ENCODE measurements around the gene SLC38A8. TPM values are rescaled to one million over a fixed set of nuclear protein-coding genes. Genes with fewer than 3 reads are reported as not detected.

Gene SLC38A8
- polyA plus RNA-seq, 1 experiment, result not detected

DNA sequence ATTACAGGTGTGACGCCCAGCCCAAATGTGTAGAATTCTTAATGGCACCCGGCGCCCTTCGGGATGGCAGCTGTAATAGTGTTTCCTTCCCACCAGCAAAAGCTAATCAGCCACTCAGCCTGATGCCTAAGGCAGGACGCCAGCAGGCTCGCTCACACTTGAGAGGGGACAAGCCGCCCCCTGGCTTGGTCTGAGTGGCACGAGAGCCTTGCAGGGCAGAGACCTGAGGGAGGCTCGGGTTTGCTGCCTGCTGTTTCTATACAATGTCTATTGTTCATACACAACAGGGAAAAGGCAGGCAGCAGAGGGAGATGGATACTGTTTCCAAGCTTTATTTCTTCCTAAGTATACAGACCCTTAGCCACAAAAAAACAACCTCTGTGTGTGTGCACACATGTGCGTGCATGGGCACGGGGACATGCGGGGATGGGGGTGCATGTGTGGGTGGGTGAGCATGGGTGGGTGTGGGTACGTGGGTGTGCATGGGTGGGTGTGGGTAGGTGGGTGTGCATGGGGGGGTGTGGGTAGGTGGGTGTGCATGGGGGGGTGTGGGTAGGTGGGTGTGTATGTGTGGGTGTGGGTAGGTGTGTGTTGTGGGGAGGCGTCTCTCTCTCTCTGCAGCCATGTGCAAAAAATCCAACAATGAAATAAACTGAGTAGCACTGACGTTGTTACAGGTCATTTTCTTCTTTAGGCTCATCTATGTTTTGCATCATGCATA is 10.0 kb downstream of the SLC38A8 start:
- Histone ChIP-seq H3K4me3 (ENCODE audit: low read depth, low read length) (no peak overlapping the region), H3K27me3 (ENCODE audit: control insufficient read depth, insufficient read depth, low read length) (peaks cover 36% of the 10 kb centered on the region), H3K27ac (ENCODE audit: low read depth, low read length) (no peak overlapping the region), H3K9me3 (ENCODE audit: control insufficient read depth, insufficient read depth, low read length) (peaks cover 10% of the 10 kb centered on the region)
- DNase-seq (ENCODE audit: low read depth, low spot score), result no peak
- TF ChIP-seq, protein P1, sequence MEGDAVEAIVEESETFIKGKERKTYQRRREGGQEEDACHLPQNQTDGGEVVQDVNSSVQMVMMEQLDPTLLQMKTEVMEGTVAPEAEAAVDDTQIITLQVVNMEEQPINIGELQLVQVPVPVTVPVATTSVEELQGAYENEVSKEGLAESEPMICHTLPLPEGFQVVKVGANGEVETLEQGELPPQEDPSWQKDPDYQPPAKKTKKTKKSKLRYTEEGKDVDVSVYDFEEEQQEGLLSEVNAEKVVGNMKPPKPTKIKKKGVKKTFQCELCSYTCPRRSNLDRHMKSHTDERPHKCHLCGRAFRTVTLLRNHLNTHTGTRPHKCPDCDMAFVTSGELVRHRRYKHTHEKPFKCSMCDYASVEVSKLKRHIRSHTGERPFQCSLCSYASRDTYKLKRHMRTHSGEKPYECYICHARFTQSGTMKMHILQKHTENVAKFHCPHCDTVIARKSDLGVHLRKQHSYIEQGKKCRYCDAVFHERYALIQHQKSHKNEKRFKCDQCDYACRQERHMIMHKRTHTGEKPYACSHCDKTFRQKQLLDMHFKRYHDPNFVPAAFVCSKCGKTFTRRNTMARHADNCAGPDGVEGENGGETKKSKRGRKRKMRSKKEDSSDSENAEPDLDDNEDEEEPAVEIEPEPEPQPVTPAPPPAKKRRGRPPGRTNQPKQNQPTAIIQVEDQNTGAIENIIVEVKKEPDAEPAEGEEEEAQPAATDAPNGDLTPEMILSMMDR (IDR thresholded peaks at IDR 0.05; ENCODE audit: low read depth, low read length), result no peak
- ChIA-PET CTCF (no interaction called here), POLR2A (no interaction called here)

- CTCF ChIA-PET, result no interaction called here
- POLR2A ChIA-PET, result no interaction called here
- peaks cover 8% of the 10 kb centered on the region for H3K9me3 ChIP-seq (ENCODE audit: control insufficient read depth, insufficient read depth, low read length)
- no peak overlapping the region for H3K4me3 ChIP-seq (ENCODE audit: low read depth, low read length)
- peaks cover 40% of the 10 kb centered on the region for H3K27me3 ChIP-seq (ENCODE audit: control insufficient read depth, insufficient read depth, low read length)
- no peak overlapping the region for H3K27ac ChIP-seq (ENCODE audit: low read depth, low read length)
- TF ChIP-seq, protein P1 (IDR thresholded peaks at IDR 0.05; ENCODE audit: low read depth, low read length), result no peak
- no peak for DNase-seq (ENCODE audit: low read depth, low spot score)
Measured at GRCh38 chr16:84031556-84031955, 11.0 kb downstream of the SLC38A8 start.

- Histone ChIP-seq H3K27me3 (ENCODE audit: control insufficient read depth, insufficient read depth, low read length) (peaks cover 31% of the 10 kb centered on the region), H3K27ac (ENCODE audit: low read depth, low read length) (no peak overlapping the region), H3K9me3 (ENCODE audit: control insufficient read depth, insufficient read depth, low read length) (no peaks in the 10 kb centered on the region; the same call in 1 of the 2 replicates), H3K4me3 (ENCODE audit: low read depth, low read length) (no peak overlapping the region)
- ChIA-PET CTCF (no interaction called here), POLR2A (no interaction called here)
- no peak for DNase-seq (ENCODE audit: low read depth, low spot score)
- TF ChIP-seq, protein P1 (IDR thresholded peaks at IDR 0.05; ENCODE audit: low read depth, low read length), result no peak
Measured at GRCh38 chr16:84029297-84030047, 13.1 kb downstream of the SLC38A8 start.

DNA sequence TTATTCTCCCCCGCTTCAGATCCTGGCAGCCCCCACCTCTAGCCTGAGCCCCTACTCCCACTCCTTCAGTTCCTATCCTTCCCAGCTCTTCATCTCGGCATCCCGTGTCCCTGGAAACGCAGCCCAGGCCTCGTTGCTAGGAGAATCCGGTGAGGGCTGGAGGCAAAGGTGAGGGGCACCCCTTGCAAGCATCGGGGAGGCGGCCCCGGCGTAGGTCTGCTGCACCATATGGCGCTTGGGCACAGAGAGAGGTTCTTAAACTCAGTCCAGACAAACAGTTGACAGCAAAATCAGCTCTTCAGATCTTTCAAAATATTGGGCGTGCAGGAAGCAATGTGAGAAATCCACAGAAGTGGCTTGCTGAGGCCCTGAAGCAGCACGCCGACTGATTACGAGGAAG is 15.0 kb downstream of the SLC38A8 start:
- no peak overlapping the region for H3K27ac ChIP-seq (ENCODE audit: low read depth, low read length)
- H3K27me3 ChIP-seq (ENCODE audit: control insufficient read depth, insufficient read depth, low read length), result peaks cover 40% of the 10 kb centered on the region
- POLR2A ChIA-PET, result interaction anchor here (0.7 kb wide), 1 partner anchor 138 kb away, joined by 5 read pairs; no protein-coding TSS in a partner anchor
- H3K9me3 ChIP-seq (ENCODE audit: control insufficient read depth, insufficient read depth, low read length), result no peaks in the 10 kb centered on the region; the same call in 1 of the 2 replicates
- no peak for DNase-seq (ENCODE audit: low read depth, low spot score)
- TF ChIP-seq, protein P1 (IDR thresholded peaks at IDR 0.05; ENCODE audit: low read depth, low read length), result no peak
- H3K4me3 ChIP-seq (ENCODE audit: low read depth, low read length), result no peak overlapping the region
- CTCF ChIA-PET, result no interaction called here

- no peak for DNase-seq (ENCODE audit: low read depth, low spot score)
- peaks cover 45% of the 10 kb centered on the region for H3K27me3 ChIP-seq (ENCODE audit: control insufficient read depth, insufficient read depth, low read length)
- H3K27ac ChIP-seq (ENCODE audit: low read depth, low read length), result no peak overlapping the region
- TF ChIP-seq, protein P1 (IDR thresholded peaks at IDR 0.05; ENCODE audit: low read depth, low read length), result no peak
- H3K4me3 ChIP-seq (ENCODE audit: low read depth, low read length), result no peak overlapping the region
- peaks cover 7% of the 10 kb centered on the region for H3K9me3 ChIP-seq (ENCODE audit: control insufficient read depth, insufficient read depth, low read length)
- ChIA-PET CTCF (no interaction called here), POLR2A (no interaction called here)
Measured at GRCh38 chr16:84026606-84027005, 16.0 kb downstream of the SLC38A8 start.

Measured in AG04450 (cell line).